Mesenchymal stem cell (in vitro differentiated cells and primary cell): Measurements from ENCODE around the gene SRGAP2C.
"Not testable (repeated sequence)": the region's sequence is repeated elsewhere in the genome, so short reads cannot be mapped to it uniquely, and the experiment has no call there.

Experiments
- DNase-seq: peaks from one replicate; pipeline ENCODE4 v3.0.0-alpha.2; 2013
- H2AFZ ChIP-seq: one replicate; pipeline ENCODE4 v1.6.1; 2013; ENCODE audit warnings: low read depth, mild to moderate bottlenecking, control low read depth, inconsistent platforms, low read length, moderate library complexity
- H2AK5ac ChIP-seq: 2 replicates; pipeline ENCODE4 v1.6.1; 2013; ENCODE audit warnings: low read length, moderate library complexity, mild to moderate bottlenecking, inconsistent platforms; ENCODE audit not compliant: severe bottlenecking
- H2BK120ac ChIP-seq: one replicate; pipeline ENCODE4 v1.6.1; 2013; ENCODE audit warnings: low read depth, mild to moderate bottlenecking, inconsistent platforms, low read length, moderate library complexity
- H2BK12ac ChIP-seq, 2 experiments: one replicate each; pipeline ENCODE4 v1.6.1; 2013; ENCODE audit warnings: inconsistent platforms in 2 of 2, low read length in 2 of 2, mild to moderate bottlenecking in 2 of 2, moderate library complexity in 2 of 2, control low read depth in 1 of 2
- H2BK15ac ChIP-seq: one replicate; pipeline ENCODE4 v1.6.1; 2013; ENCODE audit warnings: mild to moderate bottlenecking, low read depth, inconsistent platforms; ENCODE audit not compliant: poor library complexity, severe bottlenecking
- H2BK5ac ChIP-seq: 2 replicates; pipeline ENCODE4 v1.6.1; 2013; ENCODE audit warnings: low read depth, mild to moderate bottlenecking, low read length, control low read depth, inconsistent platforms; ENCODE audit not compliant: poor library complexity, severe bottlenecking
- H3K14ac ChIP-seq, 2 experiments: one replicate each; pipeline ENCODE4 v1.6.1; 2013; ENCODE audit warnings: inconsistent platforms in 2 of 2, low read length in 2 of 2, control low read depth in 1 of 2, mild to moderate bottlenecking in 1 of 2, moderate library complexity in 1 of 2
- H3K18ac ChIP-seq, 2 experiments: one replicate each; pipeline ENCODE4 v1.6.1; 2013; ENCODE audit warnings: inconsistent platforms in 2 of 2, low read length in 2 of 2, control low read depth in 1 of 2, low read depth in 1 of 2, mild to moderate bottlenecking in 1 of 2
- H3K23ac ChIP-seq, 2 experiments: one replicate each; pipeline ENCODE4 v1.6.1; 2013; ENCODE audit warnings: inconsistent platforms in 2 of 2, low read length in 2 of 2, mild to moderate bottlenecking in 2 of 2, moderate library complexity in 2 of 2, control low read depth in 1 of 2
- H3K27ac ChIP-seq: 2 replicates; pipeline ENCODE4 v1.5.1; 2013; ENCODE audit warnings: mild to moderate bottlenecking, moderate library complexity, low read length, control low read depth, inconsistent platforms; ENCODE audit not compliant: poor library complexity, severe bottlenecking
- H3K27me3 ChIP-seq, 2 experiments: 2 replicates each; pipeline versions ENCODE4 v1.6.1 to v1.7.0; 2013; ENCODE audit warnings: low read length in 2 of 2, mild to moderate bottlenecking in 2 of 2, moderate library complexity in 2 of 2, control low read depth in 1 of 2, inconsistent platforms in 1 of 2; ENCODE audit not compliant: control insufficient read depth in 1 of 2, insufficient read depth in 1 of 2
- H3K36me3 ChIP-seq, 2 experiments: 2 replicates each; pipeline versions ENCODE4 v1.6.1 to v1.7.0; 2013; ENCODE audit warnings: low read length in 2 of 2, control low read depth in 1 of 2, inconsistent platforms in 1 of 2, low read depth in 1 of 2, mild to moderate bottlenecking in 1 of 2; ENCODE audit not compliant: insufficient read depth in 2 of 2, control insufficient read depth in 1 of 2
- H3K4ac ChIP-seq, 2 experiments: one replicate each; pipeline ENCODE4 v1.6.1; 2013; ENCODE audit warnings: inconsistent platforms in 2 of 2, low read length in 2 of 2, mild to moderate bottlenecking in 2 of 2, moderate library complexity in 2 of 2, control low read depth in 1 of 2, low read depth in 1 of 2
- H3K4me1 ChIP-seq: 2 replicates; pipeline ENCODE4 v1.6.1; 2013; ENCODE audit warnings: low read depth, low read length, control low read depth; ENCODE audit not compliant: control insufficient read depth, insufficient read depth
- H3K4me2 ChIP-seq: 2 replicates; pipeline ENCODE4 v1.6.1; 2013; ENCODE audit warnings: low read length, mild to moderate bottlenecking, inconsistent platforms; ENCODE audit not compliant: poor library complexity, severe bottlenecking
- H3K4me3 ChIP-seq, 2 experiments: 2 replicates each; pipeline versions ENCODE4 v1.5.1 to v1.7.0; 2013; ENCODE audit warnings: low read length in 2 of 2, mild to moderate bottlenecking in 2 of 2, control low read depth in 1 of 2, low read depth in 1 of 2; ENCODE audit not compliant: insufficient read depth in 1 of 2
- H3K79me1 ChIP-seq: replicated peaks from 2 replicates; pipeline ENCODE4 v1.6.1; 2013; ENCODE audit warnings: mild to moderate bottlenecking, control low read depth, low read length, inconsistent platforms; ENCODE audit not compliant: poor library complexity, severe bottlenecking
- H3K9ac ChIP-seq: 2 replicates; pipeline ENCODE4 v1.7.0; 2013; ENCODE audit warnings: mild to moderate bottlenecking, low read length, moderate library complexity
- H3K9me3 ChIP-seq: 2 replicates; pipeline ENCODE4 v1.7.0; 2013; ENCODE audit warnings: mild to moderate bottlenecking, low read length; ENCODE audit not compliant: control insufficient read depth
- H4K8ac ChIP-seq: one replicate; pipeline ENCODE4 v1.6.1; 2013; ENCODE audit warnings: inconsistent platforms, mild to moderate bottlenecking, low read length, moderate library complexity
- H4K91ac ChIP-seq: one replicate; pipeline ENCODE4 v1.6.1; 2013; ENCODE audit warnings: mild to moderate bottlenecking, low read length, inconsistent platforms
- WGBS: methylation state at CpG from one replicate; pipeline ENCODE4 v1.1.7; 2013; ENCODE audit warnings: mixed read lengths; 5-methylcytosine and 5-hydroxymethylcytosine counted together

Gene SRGAP2C

DNA sequence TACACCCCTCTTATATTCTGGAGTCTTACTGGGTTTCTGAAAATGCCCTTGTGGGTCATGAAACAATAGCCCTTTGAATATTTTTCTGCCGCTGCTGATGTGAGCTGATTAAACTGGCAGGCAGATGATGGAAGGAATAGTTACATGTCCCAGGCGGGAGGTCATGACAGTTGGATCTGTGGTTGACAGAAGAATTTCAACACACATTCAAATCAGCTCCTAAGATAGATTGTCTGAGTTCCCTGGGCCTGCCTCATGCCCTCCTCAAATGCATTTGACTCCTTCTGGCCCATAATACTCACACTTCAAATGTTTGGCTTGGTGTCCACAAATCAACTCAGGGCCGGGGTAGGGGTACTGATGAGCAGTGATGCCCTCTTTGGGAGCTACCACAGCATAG lies 161.9 kb downstream of the SRGAP2C start:
- H2AFZ ChIP-seq, H2BK12ac ChIP-seq, H3K18ac ChIP-seq, H2BK5ac ChIP-seq, H3K9ac ChIP-seq, H3K4me1 ChIP-seq, H3K27me3 ChIP-seq, H3K4ac ChIP-seq, H3K27ac ChIP-seq, H3K4me2 ChIP-seq, H3K14ac ChIP-seq, H2AK5ac ChIP-seq, H4K8ac ChIP-seq, H3K4me3 ChIP-seq, H3K79me1 ChIP-seq, DNase-seq, H4K91ac ChIP-seq, H3K9me3 ChIP-seq, H2BK120ac ChIP-seq, H2BK15ac ChIP-seq, H3K36me3 ChIP-seq, H3K23ac ChIP-seq: not testable (repeated sequence)
- no CpG with 5 or more reads among the region's 3 CpGs for WGBS

- H3K27me3 ChIP-seq, DNase-seq, H4K91ac ChIP-seq, H3K4me2 ChIP-seq, H3K9ac ChIP-seq, H3K4me3 ChIP-seq, H2BK5ac ChIP-seq, H3K4me1 ChIP-seq, H3K4ac ChIP-seq, H3K36me3 ChIP-seq, H2BK12ac ChIP-seq, H3K23ac ChIP-seq, H2BK120ac ChIP-seq, H4K8ac ChIP-seq, H2AK5ac ChIP-seq, H3K18ac ChIP-seq, H3K9me3 ChIP-seq, H3K27ac ChIP-seq, H3K79me1 ChIP-seq, H3K14ac ChIP-seq, H2AFZ ChIP-seq, H2BK15ac ChIP-seq: not testable (repeated sequence)
- no CpG with 5 or more reads among the region's 5 CpGs for WGBS
These were observed 162.7 kb downstream of the SRGAP2C start for GRCh38 chr1:121347476-121347875.

- H3K4me3 ChIP-seq, H4K8ac ChIP-seq, H4K91ac ChIP-seq, H2AK5ac ChIP-seq, H3K4ac ChIP-seq, H3K18ac ChIP-seq, H3K9me3 ChIP-seq, H3K79me1 ChIP-seq, H3K4me1 ChIP-seq, H2BK12ac ChIP-seq, H2BK5ac ChIP-seq, H2BK15ac ChIP-seq, H2AFZ ChIP-seq, H3K14ac ChIP-seq, H3K27ac ChIP-seq, H3K27me3 ChIP-seq, DNase-seq, H2BK120ac ChIP-seq, H3K23ac ChIP-seq, H3K36me3 ChIP-seq, H3K4me2 ChIP-seq, H3K9ac ChIP-seq: not testable (repeated sequence)
- no CpG with 5 or more reads among the region's 1 CpG for WGBS
These were observed 163.3 kb downstream of the SRGAP2C start for GRCh38 chr1:121348115-121348514.

- not testable (repeated sequence) for DNase-seq, H2AK5ac ChIP-seq, H3K27me3 ChIP-seq, H3K14ac ChIP-seq, H3K9ac ChIP-seq, H3K36me3 ChIP-seq, H3K27ac ChIP-seq, H2AFZ ChIP-seq, H3K4me3 ChIP-seq, H3K4me2 ChIP-seq, H2BK120ac ChIP-seq, H2BK12ac ChIP-seq, H4K91ac ChIP-seq, H2BK5ac ChIP-seq, H3K4ac ChIP-seq, H3K79me1 ChIP-seq, H2BK15ac ChIP-seq, H4K8ac ChIP-seq, H3K18ac ChIP-seq, H3K4me1 ChIP-seq, H3K9me3 ChIP-seq, H3K23ac ChIP-seq
- no CpG with 5 or more reads among the region's 4 CpGs for whole genome bisulfite sequencing
These were observed 164.7 kb downstream of the SRGAP2C start for GRCh38 chr1:121349332-121349967.
